NOMO-1 treated with DMSO at 0.1 percent for 48 hours (cell line): ENCODE measurements around the gene PIGW.
"Not testable (repeated sequence)": the region's sequence is repeated elsewhere in the genome, so short reads cannot be mapped to it uniquely, and the experiment has no call there.

Experiments
- DNase-seq: peaks from one replicate; lab custom pipeline; 2025; ENCODE audit not compliant: unreplicated experiment; lab: John Stamatoyannopoulos, UW

Gene PIGW

DNA sequence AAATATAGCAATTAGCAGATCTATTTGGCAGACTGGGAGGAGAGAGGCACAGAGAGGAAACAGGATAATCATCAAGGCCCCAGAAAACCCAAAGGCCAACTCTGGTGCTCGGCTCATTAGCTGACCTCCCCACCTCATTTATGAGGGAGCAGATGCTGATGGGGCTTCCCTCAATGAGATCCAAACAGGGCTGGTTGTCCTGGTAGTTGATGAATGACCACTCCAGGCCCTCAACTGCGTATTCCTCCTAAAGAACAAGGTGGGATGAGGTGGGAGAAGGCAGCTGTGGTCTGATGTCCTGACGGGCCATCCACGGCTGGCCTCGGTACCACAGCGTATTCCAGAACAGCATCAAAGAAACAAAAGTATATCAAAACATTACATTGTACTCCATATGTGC lies 27.5 kb upstream of the PIGW start:
- DNase-seq, result no peak

GRCh38 chr17:36508439-36508838 lies 26.3 kb upstream of the PIGW start:
- not testable (repeated sequence) for DNase-seq

GRCh38 chr17:36509272-36509985 lies 25.4 kb upstream of the PIGW start:
- DNase-seq, result no peak

DNA sequence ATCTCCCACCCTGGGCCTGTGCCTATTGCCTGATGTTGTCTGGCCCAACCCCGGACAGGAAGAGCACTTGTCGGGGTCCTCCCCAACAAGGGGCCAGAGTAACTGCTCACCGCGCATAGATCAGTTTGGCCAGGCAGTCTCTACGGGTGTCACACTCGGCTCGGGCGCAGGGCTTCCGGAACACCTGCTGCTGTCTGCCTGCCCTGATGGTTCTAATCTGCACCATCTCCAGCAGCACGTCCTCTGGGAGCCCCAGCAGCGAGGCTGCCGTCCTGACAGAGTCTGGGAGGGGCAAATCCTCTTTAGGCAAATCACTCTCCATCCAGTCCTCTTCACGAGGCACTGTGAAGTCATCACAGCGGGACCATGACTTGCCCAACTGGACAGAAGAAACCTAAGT lies 24.2 kb upstream of the PIGW start:
- no peak for DNase-seq

GRCh38 chr17:36511216-36511615 lies 23.6 kb upstream of the PIGW start:
- no peak for DNase-seq

- no peak for DNase-seq
These were observed 22.1 kb upstream of the PIGW start for GRCh38 chr17:36512641-36513040.

- DNase-seq, result no peak
These were observed 19.9 kb upstream of the PIGW start for GRCh38 chr17:36514856-36515255.

GRCh38 chr17:36515837-36516236 lies 18.9 kb upstream of the PIGW start:
- no peak for DNase-seq

- no peak for DNase-seq
These were observed 11.7 kb upstream of the PIGW start for GRCh38 chr17:36523113-36523512.

DNA sequence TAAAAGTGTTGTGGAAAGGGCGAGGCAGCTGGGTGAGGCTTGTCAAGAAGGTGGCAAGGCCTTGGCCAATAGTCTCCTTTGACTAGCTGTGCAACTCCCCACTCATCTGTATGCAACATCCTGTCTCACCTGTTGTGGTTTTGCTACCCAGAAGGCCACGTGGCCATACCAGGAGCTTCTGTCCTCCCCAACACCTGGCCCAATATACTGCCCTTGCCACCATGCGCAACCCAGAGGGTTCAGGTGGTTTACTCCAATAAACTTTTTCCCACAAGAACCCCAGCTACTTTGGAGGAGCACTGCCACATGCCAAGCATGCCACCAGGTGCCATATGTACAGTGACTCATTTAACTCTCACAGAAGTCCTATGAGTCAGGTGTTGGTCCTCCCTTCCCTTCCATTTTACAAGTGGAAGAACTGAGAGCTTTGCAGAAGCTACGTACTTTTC lies 10.3 kb upstream of the PIGW start:
- no peak for DNase-seq

- DNase-seq, result no peak
These were observed 9.7 kb upstream of the PIGW start for GRCh38 chr17:36525113-36525512.

DNA sequence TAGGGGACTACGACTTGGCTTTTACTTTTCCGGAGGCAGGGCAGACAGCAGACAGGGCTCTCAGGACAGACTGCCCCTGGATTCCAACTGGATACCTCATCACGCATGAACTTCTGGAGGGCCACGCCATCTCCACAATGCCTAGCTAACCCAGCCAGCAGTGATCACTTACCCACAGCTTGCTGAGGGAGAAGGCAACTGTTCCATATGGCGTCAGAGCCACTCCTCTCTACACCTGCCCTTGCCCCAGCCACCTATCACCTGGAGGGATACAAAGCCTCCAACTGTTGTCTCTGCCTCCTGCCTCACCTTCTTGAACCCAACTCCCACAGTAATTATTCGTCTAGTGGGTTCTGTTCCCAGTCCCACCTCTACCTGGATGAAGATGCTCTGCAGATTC lies 8.9 kb upstream of the PIGW start:
- no peak for DNase-seq

DNA sequence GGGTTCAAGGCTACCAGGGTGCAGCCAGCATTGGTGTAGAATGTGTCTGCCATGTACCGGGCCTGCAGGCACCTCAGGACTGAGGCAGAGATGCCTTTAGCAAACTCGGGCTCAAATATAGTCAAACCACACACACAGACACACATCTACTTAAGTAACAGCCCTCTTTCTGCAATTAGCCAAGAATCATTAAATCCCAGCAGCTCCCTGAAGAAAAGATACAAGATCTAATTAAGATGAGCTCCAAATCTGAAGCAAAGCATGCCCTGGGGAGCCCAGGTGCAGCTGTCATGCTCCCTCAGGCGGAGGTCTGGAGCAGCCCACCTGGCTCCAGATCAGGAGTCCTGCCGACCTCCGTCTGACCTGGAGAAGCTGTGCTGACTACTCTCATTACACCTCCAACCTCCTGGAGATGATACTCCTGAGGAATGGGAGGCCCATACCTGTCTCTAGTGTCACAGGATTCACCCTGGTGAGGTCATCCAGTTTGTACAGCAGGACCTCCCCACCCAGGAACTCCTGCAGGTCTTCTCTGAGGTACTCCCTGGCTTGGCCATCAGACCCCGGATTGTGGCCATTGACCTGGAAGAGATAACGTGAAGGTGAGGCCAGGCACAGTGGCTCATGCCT lies 7.1 kb upstream of the PIGW start:
- no peak for DNase-seq

DNA sequence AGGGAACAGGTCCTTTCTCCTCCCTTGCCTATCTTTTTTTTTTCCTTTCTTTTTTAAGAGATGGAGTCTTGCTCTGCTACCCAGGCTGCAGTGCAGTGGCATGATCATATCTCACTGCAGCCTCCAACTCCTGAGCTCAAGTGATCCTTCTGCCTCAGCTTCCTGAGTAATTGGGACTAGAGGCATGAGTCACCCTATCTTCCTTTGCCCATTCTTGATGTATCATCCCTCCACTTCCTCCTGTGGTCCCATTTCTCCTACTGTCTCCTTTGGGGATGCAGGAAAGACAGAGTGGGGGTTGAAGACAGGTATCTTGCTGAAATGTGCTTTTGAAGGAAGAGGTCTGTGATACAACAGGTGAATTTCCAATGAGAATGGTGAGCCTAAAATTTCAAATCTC lies 5.7 kb upstream of the PIGW start:
- no peak for DNase-seq

DNA sequence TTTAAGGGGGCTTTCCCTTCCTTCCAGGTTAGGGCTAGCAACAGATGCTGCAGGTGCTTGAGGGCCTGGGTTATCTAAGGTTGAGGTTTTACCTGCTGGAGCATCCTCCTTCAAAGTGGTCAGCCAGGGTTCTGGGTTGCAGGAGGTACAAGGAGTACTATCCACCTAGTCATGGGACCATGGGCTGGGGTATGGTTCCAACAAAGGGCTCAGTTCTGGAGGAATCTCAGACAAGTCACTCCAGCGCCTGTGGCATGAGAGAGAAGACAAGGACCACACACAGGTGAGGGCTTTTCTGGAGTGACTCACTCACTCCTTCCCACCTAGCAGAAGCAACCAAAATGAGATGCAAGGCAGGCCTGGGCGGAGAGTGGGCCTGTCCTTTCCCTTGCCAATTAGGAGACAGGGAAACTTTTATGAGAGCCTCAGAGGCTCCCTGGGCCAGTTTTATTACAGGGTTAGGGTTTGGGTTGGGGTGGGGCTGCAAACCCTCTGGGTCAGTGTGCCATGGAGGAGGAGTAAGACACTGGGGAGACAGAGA lies 2.3 kb upstream of the PIGW start:
- DNase-seq, result no peak

DNA sequence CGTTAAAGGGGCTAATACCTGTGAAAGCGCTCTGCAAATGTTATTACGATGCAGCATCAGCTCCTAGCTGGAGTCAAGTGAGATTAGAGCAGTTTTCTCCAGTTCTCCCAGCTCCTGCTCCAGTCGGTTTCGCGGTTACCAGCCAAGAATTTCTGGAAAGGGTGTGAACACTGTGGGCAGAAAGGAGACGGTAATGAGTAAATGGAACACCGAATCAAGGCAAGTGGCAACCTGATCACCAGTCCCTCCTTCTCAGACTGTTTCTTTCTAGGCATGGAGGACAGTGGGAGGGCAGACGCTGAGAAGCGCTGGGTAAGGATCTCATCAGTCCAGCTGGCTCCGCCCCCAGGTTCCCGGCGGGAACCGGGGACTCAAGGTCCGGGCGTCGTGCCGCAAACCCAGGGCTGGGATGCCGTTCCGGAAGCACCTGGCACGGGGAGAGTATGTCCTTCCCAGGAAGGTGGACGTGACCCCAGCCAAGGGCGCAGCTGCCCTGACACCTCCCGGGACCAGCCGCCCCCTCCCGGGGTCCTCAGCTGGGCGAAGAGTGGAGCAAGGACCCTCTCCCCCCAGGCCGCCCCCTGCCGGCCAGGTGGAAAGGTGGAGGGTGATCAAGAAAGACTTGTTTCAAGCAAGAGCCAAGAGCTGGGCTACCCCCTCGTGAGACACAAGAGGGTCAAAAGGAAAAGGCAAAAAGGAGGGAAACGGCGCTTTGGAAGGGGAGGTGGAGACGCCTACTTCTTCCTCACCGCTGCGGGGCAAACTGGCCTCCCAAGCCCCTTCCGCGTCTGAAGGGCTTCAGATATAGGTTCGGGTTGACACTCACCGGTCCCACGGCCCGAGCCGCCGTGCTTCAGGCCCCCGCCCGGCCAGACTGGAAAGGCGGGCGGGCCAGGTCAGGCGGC lies 600 bp upstream of the PIGW start:
- no peak for DNase-seq

DNA sequence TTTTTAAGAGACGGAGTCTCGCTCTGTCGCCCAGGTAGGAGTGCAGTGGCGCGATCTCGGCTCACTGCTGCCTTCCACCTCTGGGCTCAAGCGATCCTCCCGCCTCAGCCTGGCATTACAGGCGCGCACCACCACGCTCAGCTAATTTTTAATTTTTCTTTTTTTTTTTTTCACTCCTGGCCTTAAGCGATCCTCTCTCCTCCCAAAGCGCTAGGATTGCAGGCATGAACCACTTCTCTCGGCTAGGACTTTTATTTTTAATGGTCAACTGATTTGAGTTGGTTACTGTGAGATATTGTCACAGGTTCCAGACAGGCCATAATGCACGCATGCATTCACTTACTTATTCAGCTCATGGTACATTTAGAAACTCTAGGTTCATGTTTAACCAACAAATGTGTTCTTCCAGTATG lies 888 bp downstream of the PIGW start:
- no peak for DNase-seq

- no peak for DNase-seq
These were observed 5.9 kb downstream of the PIGW start for GRCh38 chr17:36540696-36541095.

GRCh38 chr17:36542755-36543154 lies 8.0 kb downstream of the PIGW start:
- DNase-seq, result no peak

- DNase-seq, result peak; percentile 60
These were observed 9.2 kb downstream of the PIGW start for GRCh38 chr17:36544044-36544306.

GRCh38 chr17:36544307-36545076 lies 9.7 kb downstream of the PIGW start, which contains the start of gene GGNBP2:
Gene GGNBP2, plus strand, starts transcription at chr17:36544919. Its CDS starts 806 bp downstream, at chr17:36545725.
- DNase-seq, result peak; percentile 86
